Fibroblast of skin of scalp (primary cell): Measurements from ENCODE around the gene FBXL17.

Source experiments
- DNase-seq: peaks from one replicate; pipeline ENCODE4 v3.0.0-alpha.2; 2013

The FBXL17 gene

GRCh38 chr5:107840592-107840991, 541.3 kb downstream of the FBXL17 start:
- DNase-seq = no peak

GRCh38 chr5:107840161-107840560, 541.7 kb downstream of the FBXL17 start:
- DNase-seq = no peak

GRCh38 chr5:107835096-107835495, 546.8 kb downstream of the FBXL17 start:
- no peak for DNase-seq

GRCh38 chr5:107832746-107833145, 549.2 kb downstream of the FBXL17 start:
- DNase-seq = no peak

GRCh38 chr5:107831612-107832395, 550.1 kb downstream of the FBXL17 start:
- DNase-seq = peak; percentile 54

- no peak for DNase-seq
These were observed 551.1 kb downstream of the FBXL17 start for GRCh38 chr5:107830750-107831149.

GRCh38 chr5:107826311-107827000, 555.4 kb downstream of the FBXL17 start:
- DNase-seq = no peak

- DNase-seq = no peak
These were observed 557.1 kb downstream of the FBXL17 start for GRCh38 chr5:107824821-107825220.

- no peak for DNase-seq
These were observed 560.6 kb downstream of the FBXL17 start for GRCh38 chr5:107821288-107821687.

GRCh38 chr5:107820429-107820828, 561.5 kb downstream of the FBXL17 start:
- peak; percentile 26 for DNase-seq

- no peak for DNase-seq
These were observed 563.9 kb downstream of the FBXL17 start for GRCh38 chr5:107817951-107818350.

- no peak for DNase-seq
These were observed 564.5 kb downstream of the FBXL17 start for GRCh38 chr5:107817436-107817835.

GRCh38 chr5:107815109-107815508, 566.8 kb downstream of the FBXL17 start:
- no peak for DNase-seq

GRCh38 chr5:107814183-107814827, 567.6 kb downstream of the FBXL17 start:
- no peak for DNase-seq

GRCh38 chr5:107813559-107813958, 568.3 kb downstream of the FBXL17 start:
- DNase-seq = no peak

GRCh38 chr5:107812570-107813141, 569.2 kb downstream of the FBXL17 start:
- DNase-seq = peak; percentile 87

- peak; percentile 58 for DNase-seq
These were observed 572.5 kb downstream of the FBXL17 start for GRCh38 chr5:107809201-107810034.
